Suprapubic skin (tissue), 4 donors: ENCODE results near the gene ZNF17. TPM values are rescaled to one million over a fixed set of nuclear protein-coding genes. Genes with fewer than 3 reads are reported as not detected.

Source experiments
- DNase-seq, 2 donors: peaks; one replicate each; pipeline ENCODE4 v3.0.0-alpha.2; 2019; ENCODE audit warnings: low spot score in 2 of 2
- H3K27ac ChIP-seq: fragments of 200-600 bp; sonication (generic); one replicate; pipeline ENCODE4 v1.5.1; 2019
- H3K27me3 ChIP-seq: fragments of 200-600 bp; sonication (generic); one replicate; pipeline ENCODE4 v1.5.1; 2019
- H3K36me3 ChIP-seq: fragments of 200-600 bp; sonication (generic); one replicate; pipeline ENCODE4 v1.5.1; 2019
- H3K4me1 ChIP-seq: fragments of 200-600 bp; sonication (generic); one replicate; pipeline ENCODE4 v1.5.1; 2019
- H3K4me3 ChIP-seq: fragments of 200-600 bp; sonication (generic); one replicate; pipeline ENCODE4 v1.5.1; 2019; ENCODE audit warnings: mild to moderate bottlenecking
- H3K9me3 ChIP-seq: fragments of 200-600 bp; sonication (generic); one replicate; pipeline ENCODE4 v1.5.1; 2019
- CTCF ChIP-seq, 2 donors: fragments of 200-600 bp in 1 of 2; fragments of 450-650 bp in 1 of 2; sonication (generic) in 1 of 2; IDR thresholded peaks; one replicate each; pipeline ENCODE4 v1.5.1; 2016 to 2019; ENCODE audit warnings: antibody characterized with exemption in 2 of 2, mild to moderate bottlenecking in 1 of 2, moderate library complexity in 1 of 2
- EP300 ChIP-seq: sonication (generic); formaldehyde crosslinking; IDR thresholded peaks from one replicate; pipeline ENCODE4 v1.6.1; 2017; ENCODE audit warnings: antibody characterized with exemption
- POLR2A ChIP-seq, 2 donors: fragments of 450-650 bp; IDR thresholded peaks; one replicate each; pipeline ENCODE4 v1.6.1; 2017; ENCODE audit warnings: antibody characterized with exemption in 2 of 2, mild to moderate bottlenecking in 2 of 2, moderate library complexity in 2 of 2
- POLR2AphosphoS5 ChIP-seq, 3 donors: sonication (generic); formaldehyde crosslinking; IDR thresholded peaks; one replicate each; pipeline ENCODE4 v1.6.1; 2017; ENCODE audit warnings: antibody characterized with exemption in 3 of 3
- WGBS: methylation state at CpG from one replicate; pipeline ENCODE4 v1.1.5; 2018; 5-methylcytosine and 5-hydroxymethylcytosine counted together
- total RNA-seq, 4 donors: library from RNA; depleted of rRNA; stranded (reverse); fragments of >200 nt; gene quantifications; one replicate each; pipeline ENCODE4 v1.1.0, GENCODE V29; 2016

Gene ZNF17
- total RNA-seq, 4 donors from 2014 or later: 10.2 to 23.8 (median 15.2) TPM

- no peaks in the 10 kb centered on the region for H3K27me3 ChIP-seq
- TF ChIP-seq POLR2A (IDR thresholded peaks at IDR 0.05) (no peak), CTCF (IDR thresholded peaks at IDR 0.05) (no peak), EP300 (no peak), POLR2AphosphoS5 (IDR thresholded peaks at IDR 0.05) (no peak)
- H3K4me3 ChIP-seq: no peak overlapping the region
- no peak overlapping the region for H3K27ac ChIP-seq
- peaks cover 26% of the 10 kb centered on the region for H3K9me3 ChIP-seq
- peaks cover 52% of the 10 kb centered on the region for H3K36me3 ChIP-seq
- DNase-seq: no peak
- 84% methylated on average over 7 of the region's 7 CpGs for WGBS
- H3K4me1 ChIP-seq: no peaks in the 10 kb centered on the region
Measured at GRCh38 chr19:57441979-57442752, 31.2 kb downstream of the ZNF17 start.

- H3K36me3 ChIP-seq: peaks cover 49% of the 10 kb centered on the region
- H3K27ac ChIP-seq: no peak overlapping the region
- H3K4me3 ChIP-seq: no peak overlapping the region
- H3K9me3 ChIP-seq: peaks cover 29% of the 10 kb centered on the region
- 77% methylated on average over 5 of the region's 5 CpGs for WGBS
- H3K27me3 ChIP-seq: no peaks in the 10 kb centered on the region
- TF ChIP-seq POLR2AphosphoS5 (IDR thresholded peaks at IDR 0.05) (no peak), EP300 (no peak), CTCF (IDR thresholded peaks at IDR 0.05) (no peak), POLR2A (IDR thresholded peaks at IDR 0.05) (no peak)
- no peaks in the 10 kb centered on the region for H3K4me1 ChIP-seq
- DNase-seq: no peak
Measured at GRCh38 chr19:57443121-57443696, 32.2 kb downstream of the ZNF17 start.

GRCh38 chr19:57452307-57452706 is 41.3 kb downstream of the ZNF17 start:
- Histone ChIP-seq H3K27me3 (no peaks in the 10 kb centered on the region), H3K27ac (no peak overlapping the region), H3K36me3 (no peaks in the 10 kb centered on the region), H3K9me3 (peaks cover 32% of the 10 kb centered on the region), H3K4me1 (no peaks in the 10 kb centered on the region), H3K4me3 (no peak overlapping the region)
- no peak for TF ChIP-seq POLR2A (IDR thresholded peaks at IDR 0.05)
- TF ChIP-seq EP300: no peak
- TF ChIP-seq CTCF (IDR thresholded peaks at IDR 0.05): no peak
- no peak for TF ChIP-seq POLR2AphosphoS5 (IDR thresholded peaks at IDR 0.05)
- WGBS: 97% methylated on average over 3 of the region's 3 CpGs
- DNase-seq: no peak

- no peak overlapping the region for H3K27ac ChIP-seq
- no peak overlapping the region for H3K4me3 ChIP-seq
- WGBS: 84% methylated on average over 4 of the region's 5 CpGs
- H3K27me3 ChIP-seq: no peaks in the 10 kb centered on the region
- no peaks in the 10 kb centered on the region for H3K4me1 ChIP-seq
- peaks cover 60% of the 10 kb centered on the region for H3K9me3 ChIP-seq
- TF ChIP-seq POLR2A (IDR thresholded peaks at IDR 0.05) (no peak), CTCF (IDR thresholded peaks at IDR 0.05) (no peak), POLR2AphosphoS5 (IDR thresholded peaks at IDR 0.05) (no peak), EP300 (no peak)
- H3K36me3 ChIP-seq: peaks cover 11% of the 10 kb centered on the region
- no peak for DNase-seq
Measured at GRCh38 chr19:57465680-57466381, 54.9 kb downstream of the ZNF17 start.

- no peaks in the 10 kb centered on the region for H3K4me1 ChIP-seq
- H3K36me3 ChIP-seq: peaks cover 11% of the 10 kb centered on the region
- no peak for DNase-seq
- H3K27ac ChIP-seq: no peak overlapping the region
- H3K27me3 ChIP-seq: no peaks in the 10 kb centered on the region
- no peak for TF ChIP-seq EP300
- TF ChIP-seq POLR2AphosphoS5 (IDR thresholded peaks at IDR 0.05): no peak
- no peak for TF ChIP-seq POLR2A (IDR thresholded peaks at IDR 0.05)
- no peak for TF ChIP-seq CTCF (IDR thresholded peaks at IDR 0.05)
- WGBS: 92% methylated on average over 5 of the region's 5 CpGs
- H3K9me3 ChIP-seq: peaks cover 59% of the 10 kb centered on the region
- no peak overlapping the region for H3K4me3 ChIP-seq
Measured at GRCh38 chr19:57466489-57466888, 55.5 kb downstream of the ZNF17 start.
